Right forelimb (tissue), 1 donor: ENCODE results near the gene CASP3.

Experiments used
- DNase-seq: peaks from one replicate; pipeline ENCODE4 v3.0.0-alpha.2; 2018

CASP3 gene

DNA sequence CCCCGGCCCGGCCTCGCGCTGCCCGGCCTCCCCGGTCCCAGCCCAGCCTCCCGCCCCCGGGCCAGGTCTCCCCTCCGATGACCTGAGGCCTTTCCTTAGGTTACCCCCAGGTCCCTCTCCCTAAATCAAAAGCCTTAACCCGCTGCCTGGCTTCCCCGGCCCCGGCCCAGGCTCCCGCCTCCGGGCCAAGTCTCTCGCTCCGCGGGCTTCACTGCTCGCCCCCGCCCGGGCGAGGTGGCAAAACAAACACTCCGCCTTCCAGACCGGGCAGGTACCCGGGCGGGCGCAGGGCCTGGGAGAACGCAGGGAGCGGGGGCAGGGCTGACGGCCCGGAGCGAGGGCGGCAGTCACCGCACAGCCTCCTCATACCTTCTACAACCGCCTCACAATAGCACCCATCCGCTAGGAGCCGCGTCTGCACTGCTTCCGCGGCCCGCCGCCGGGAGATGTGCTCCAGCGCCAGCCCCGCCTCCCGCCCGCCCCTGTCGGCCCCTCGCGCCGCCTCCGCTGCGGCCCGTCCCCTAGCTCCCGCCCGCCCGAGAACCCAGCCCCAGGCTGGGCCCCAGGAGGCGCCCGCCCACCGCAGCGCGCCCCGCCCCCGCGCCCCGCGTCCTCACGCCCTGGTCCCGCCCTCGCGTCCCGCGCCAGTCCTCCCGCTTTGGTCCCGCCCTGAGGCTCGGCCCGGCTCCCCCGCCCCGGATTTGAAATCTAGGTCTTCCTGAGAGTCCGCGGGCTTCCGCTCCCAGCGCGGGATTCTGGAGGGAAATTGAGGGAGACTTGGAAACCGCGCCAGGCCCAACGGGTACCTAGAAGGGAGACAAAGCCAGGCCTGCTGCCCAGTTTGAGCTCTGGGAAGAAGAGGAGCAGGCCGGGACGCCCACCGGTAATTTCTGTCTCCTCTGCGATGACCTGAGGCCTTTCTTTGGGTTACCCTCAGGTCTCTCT lies at the start of gene CASP3, which contains the start of gene PRIMPOL:
Gene CASP3 (minus strand): TSS at position 422 of the 945 bp plus-strand sequence. CDS start 10,994 bp downstream, outside the sequence.
Gene PRIMPOL (plus strand): TSS at position 713 of the 945 bp plus-strand sequence. CDS start 7,403 bp downstream, outside the sequence.
- DNase-seq, result peak; percentile 99

- DNase-seq, result no peak
These were observed 48.7 kb upstream of the CASP3 start for GRCh38 chr4:184697956-184698355.

- no peak for DNase-seq
These were observed 46.1 kb upstream of the CASP3 start for GRCh38 chr4:184695178-184695896.

DNA sequence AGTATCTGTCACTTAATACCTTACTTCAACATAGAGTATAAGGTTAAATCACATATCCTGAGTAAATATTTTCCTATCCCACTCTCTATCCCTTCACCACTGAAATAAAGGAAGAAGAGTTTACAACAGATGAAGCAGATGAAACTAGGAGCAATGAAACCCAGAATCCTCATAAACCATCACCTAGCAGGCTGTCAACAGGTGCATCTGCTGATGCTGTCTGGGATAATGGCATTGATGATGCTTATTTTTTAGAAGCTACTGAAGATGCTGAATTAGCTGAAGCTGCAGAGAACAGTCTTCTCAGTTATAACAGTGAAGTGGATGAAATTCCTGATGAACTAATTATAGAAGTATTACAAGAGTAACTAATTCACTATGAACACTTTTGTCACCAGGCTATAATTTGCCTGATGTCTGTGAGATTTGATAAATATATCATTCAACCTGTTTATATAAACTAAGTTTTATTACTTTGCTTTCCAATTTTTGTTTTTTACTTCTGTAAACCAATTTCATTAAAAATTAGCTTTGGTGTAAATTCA lies 45.2 kb upstream of the CASP3 start:
- no peak for DNase-seq

GRCh38 chr4:184693056-184693455 lies 43.8 kb upstream of the CASP3 start:
- DNase-seq, result no peak

GRCh38 chr4:184689681-184690080 lies 40.4 kb upstream of the CASP3 start:
- DNase-seq, result no peak

DNA sequence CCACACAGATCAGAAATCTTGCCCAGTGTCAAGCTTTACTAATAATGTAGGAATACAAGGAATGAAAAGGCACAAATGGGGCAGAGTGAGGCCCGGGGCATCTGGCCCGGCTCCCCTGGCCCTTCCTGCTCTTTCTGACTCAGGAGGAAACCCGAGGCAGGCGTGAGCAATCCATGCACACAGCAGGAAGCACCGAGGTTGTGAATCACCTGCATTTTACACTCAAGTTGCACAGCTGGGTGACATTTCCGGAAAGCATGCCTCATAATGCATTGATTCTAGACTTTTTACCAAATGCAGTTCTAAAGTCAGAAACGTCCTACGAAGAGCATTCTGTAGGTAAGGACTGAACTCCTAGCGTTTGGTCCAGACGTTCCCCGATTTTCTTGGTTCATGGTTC lies 39.2 kb upstream of the CASP3 start:
- no peak for DNase-seq

GRCh38 chr4:184688005-184688404 lies 38.8 kb upstream of the CASP3 start:
- DNase-seq, result no peak

GRCh38 chr4:184684491-184685189 lies 35.4 kb upstream of the CASP3 start:
- no peak for DNase-seq

- no peak for DNase-seq
These were observed 32.7 kb upstream of the CASP3 start for GRCh38 chr4:184681916-184682315.

DNA sequence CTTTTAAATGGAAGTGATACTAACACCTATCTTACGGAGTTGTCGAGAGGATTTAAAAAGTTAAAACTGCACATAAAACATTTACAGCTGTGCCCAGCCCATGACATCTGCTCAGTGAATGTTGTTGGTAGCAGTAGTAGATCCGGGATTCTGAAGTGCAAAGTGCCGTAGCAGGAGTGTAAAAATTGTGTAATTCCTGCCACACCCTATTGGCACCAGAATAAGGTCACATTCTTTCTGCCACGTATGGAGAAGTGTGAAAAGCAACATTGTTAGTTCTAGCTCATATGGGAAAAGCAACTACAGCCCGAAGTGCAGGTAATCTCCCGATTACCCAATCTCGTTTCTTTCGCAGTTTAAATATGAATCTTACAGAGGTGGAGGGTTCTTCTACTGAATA lies 31.5 kb upstream of the CASP3 start:
- DNase-seq, result no peak

GRCh38 chr4:184675821-184676492 lies 26.7 kb upstream of the CASP3 start:
- no peak for DNase-seq

- DNase-seq, result no peak
These were observed 25.8 kb upstream of the CASP3 start for GRCh38 chr4:184675018-184675417.

GRCh38 chr4:184674011-184674410 lies 24.8 kb upstream of the CASP3 start:
- DNase-seq, result no peak

DNA sequence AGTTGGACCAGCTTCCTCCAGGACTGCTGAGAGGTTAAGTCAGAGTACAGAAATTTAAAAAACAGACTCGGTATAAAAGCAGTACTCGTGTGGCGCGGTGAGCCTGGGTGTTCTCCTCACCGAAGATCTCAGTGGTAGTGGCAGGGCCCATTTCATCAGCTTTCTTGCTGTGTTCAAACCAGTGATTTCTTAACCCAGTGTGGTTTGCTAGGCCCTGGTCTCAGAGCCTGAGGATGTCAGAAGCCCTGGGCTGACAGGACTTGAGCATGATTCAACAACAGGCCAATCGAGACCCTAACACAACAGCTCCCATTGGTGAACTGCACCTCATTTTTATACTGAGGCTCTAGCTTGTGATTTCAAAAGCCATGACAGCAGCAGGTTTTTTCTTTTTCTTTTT lies 23.5 kb upstream of the CASP3 start:
- DNase-seq, result no peak

DNA sequence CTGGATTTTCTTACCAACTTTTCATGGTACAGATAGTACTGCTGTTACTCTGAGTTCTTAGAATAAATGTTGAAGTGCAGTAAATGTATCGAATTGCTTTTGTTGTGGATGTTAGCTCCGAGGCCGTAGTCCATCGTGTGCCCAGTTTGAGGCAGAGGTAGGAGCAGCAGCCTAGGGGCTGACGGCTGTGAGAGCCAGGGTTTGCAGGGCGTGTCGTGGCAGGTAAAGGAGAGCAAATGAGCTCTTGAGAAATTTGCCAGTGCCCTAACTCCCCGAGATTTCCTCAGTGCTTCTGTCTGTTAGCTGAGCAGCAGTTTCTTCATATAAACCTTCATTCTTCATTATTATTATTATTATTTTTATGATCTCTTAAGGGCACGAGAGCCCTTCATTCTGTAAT lies 21.9 kb upstream of the CASP3 start:
- DNase-seq, result no peak

DNA sequence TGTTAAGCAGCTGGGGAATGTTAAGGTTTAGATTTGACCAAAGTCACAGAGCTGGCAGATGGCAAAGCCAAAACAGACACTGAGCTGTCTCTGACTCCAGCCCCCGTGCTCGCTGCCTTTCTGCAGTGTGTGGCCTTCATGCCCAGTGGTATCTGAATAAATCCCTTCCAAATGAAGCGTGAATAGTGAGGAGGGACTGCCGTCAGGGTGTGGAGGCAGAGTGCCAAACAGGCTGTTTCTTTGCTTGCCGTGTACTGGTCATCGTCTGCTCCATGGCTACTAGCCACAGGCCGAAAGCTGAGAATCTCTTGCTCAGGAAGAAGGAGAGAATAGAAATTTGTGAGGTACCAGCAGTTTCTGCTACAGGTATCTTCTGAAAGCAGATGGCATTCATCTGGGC lies 20.0 kb upstream of the CASP3 start:
- no peak for DNase-seq

- no peak for DNase-seq
These were observed 19.4 kb upstream of the CASP3 start for GRCh38 chr4:184668511-184669114.

DNA sequence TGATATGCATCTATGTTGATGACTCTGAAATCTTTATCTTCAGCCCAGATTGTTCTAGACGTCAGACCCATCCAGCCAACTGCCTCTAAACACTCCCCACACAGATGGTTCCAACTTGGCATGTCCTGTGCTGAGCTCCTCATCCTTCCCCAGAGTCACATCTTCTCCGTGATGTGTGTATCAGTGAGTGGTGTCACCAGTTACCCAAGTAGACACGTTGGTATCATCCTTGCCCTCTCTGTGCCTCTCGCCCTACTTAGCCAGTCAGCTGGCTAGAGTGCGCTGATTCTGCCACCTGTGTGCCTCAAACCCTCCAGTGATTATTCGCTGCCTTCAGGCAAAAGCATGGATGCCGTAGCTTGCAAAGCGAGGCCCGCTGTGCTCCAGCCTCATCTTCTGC lies 18.8 kb upstream of the CASP3 start:
- no peak for DNase-seq

DNA sequence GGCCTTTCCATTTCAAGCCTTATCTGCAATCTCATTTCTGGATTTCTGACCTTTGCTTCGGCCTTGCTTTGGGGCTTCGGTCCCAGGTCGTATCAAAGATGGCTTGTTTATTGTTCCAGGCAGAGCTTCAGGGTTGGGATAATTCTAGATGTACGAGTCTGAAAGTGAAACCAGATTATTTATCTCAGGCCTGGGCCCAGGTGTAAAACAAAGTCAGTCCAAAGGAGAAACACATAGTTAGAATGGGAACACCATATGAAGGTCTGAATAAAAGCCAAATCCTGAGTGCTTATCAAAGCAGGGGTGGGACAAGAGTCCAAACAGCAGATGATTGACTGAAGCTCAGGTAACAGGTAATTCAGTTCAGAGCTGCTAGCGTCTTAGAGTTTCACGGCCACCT lies 17.4 kb upstream of the CASP3 start:
- no peak for DNase-seq

GRCh38 chr4:184664445-184665210 lies 15.4 kb upstream of the CASP3 start:
- DNase-seq, result no peak
